ENCODE measurements around the gene GMNN. TPM values are rescaled to one million over a fixed set of nuclear protein-coding genes. Genes with fewer than 3 reads are reported as not detected.

The GMNN gene
- total and polyA plus RNA-seq, 2 experiments from 2014 or later = 88.2 to 202 TPM

DNA sequence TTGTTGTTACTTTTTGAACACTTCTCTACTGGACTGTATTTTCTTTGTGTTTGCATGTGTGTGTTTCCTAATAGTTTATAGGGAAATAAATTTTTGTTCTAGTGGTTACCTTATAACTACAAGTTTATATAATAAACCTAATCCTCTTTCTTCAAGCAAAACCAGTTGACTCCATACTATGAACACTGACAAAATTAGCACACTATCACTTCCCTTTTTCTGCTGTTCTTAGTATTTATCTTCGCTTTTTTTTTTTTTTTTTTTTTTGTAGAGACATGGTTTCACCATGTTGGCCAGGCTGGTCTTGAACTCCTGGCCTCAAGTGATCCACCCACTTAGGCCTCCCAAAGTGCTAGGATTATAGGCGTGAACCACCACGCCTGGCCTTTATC lies 30.8 kb upstream of the GMNN start:
- no peak overlapping the region for H3K4me3 Mint-ChIP-seq

More for the DNA sequence above, 30.8 kb upstream of the GMNN start:
- no peaks in the 10 kb centered on the region for H3F3A ChIP-seq (replicated peaks; ENCODE audit: low read depth)
- H3K27ac Mint-ChIP-seq = no peak overlapping the region
- no peaks in the 10 kb centered on the region for H3K27me3 ChIP-seq (ENCODE audit: insufficient read depth)
- no peaks in the 10 kb centered on the region for H3K36me3 ChIP-seq (ENCODE audit: insufficient read depth)
- H3K36me3 Mint-ChIP-seq (ENCODE audit: low read depth) = no peaks in the 10 kb centered on the region
- TF ChIP-seq STAT1 (IDR thresholded peaks at IDR 0.05; ENCODE audit: unreplicated experiment) = no peak
- no peak for TF ChIP-seq ZNF331 (CRISPR knock-in tag; IDR thresholded peaks at IDR 0.05; ENCODE audit: low read depth)
- no peak for TF ChIP-seq REST (IDR thresholded peaks at IDR 0.05; ENCODE audit: unreplicated experiment)
- TF ChIP-seq NANOG (IDR thresholded peaks at IDR 0.05; ENCODE audit: borderline replicate concordance) = no peak
- TF ChIP-seq, protein P1, sequence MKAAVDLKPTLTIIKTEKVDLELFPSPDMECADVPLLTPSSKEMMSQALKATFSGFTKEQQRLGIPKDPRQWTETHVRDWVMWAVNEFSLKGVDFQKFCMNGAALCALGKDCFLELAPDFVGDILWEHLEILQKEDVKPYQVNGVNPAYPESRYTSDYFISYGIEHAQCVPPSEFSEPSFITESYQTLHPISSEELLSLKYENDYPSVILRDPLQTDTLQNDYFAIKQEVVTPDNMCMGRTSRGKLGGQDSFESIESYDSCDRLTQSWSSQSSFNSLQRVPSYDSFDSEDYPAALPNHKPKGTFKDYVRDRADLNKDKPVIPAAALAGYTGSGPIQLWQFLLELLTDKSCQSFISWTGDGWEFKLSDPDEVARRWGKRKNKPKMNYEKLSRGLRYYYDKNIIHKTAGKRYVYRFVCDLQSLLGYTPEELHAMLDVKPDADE (IDR thresholded peaks at IDR 0.05) = no peak
- no peak for TF ChIP-seq EZH2phosphoT487 (IDR thresholded peaks at IDR 0.05; ENCODE audit: unreplicated experiment)
- TF ChIP-seq, protein P2, sequence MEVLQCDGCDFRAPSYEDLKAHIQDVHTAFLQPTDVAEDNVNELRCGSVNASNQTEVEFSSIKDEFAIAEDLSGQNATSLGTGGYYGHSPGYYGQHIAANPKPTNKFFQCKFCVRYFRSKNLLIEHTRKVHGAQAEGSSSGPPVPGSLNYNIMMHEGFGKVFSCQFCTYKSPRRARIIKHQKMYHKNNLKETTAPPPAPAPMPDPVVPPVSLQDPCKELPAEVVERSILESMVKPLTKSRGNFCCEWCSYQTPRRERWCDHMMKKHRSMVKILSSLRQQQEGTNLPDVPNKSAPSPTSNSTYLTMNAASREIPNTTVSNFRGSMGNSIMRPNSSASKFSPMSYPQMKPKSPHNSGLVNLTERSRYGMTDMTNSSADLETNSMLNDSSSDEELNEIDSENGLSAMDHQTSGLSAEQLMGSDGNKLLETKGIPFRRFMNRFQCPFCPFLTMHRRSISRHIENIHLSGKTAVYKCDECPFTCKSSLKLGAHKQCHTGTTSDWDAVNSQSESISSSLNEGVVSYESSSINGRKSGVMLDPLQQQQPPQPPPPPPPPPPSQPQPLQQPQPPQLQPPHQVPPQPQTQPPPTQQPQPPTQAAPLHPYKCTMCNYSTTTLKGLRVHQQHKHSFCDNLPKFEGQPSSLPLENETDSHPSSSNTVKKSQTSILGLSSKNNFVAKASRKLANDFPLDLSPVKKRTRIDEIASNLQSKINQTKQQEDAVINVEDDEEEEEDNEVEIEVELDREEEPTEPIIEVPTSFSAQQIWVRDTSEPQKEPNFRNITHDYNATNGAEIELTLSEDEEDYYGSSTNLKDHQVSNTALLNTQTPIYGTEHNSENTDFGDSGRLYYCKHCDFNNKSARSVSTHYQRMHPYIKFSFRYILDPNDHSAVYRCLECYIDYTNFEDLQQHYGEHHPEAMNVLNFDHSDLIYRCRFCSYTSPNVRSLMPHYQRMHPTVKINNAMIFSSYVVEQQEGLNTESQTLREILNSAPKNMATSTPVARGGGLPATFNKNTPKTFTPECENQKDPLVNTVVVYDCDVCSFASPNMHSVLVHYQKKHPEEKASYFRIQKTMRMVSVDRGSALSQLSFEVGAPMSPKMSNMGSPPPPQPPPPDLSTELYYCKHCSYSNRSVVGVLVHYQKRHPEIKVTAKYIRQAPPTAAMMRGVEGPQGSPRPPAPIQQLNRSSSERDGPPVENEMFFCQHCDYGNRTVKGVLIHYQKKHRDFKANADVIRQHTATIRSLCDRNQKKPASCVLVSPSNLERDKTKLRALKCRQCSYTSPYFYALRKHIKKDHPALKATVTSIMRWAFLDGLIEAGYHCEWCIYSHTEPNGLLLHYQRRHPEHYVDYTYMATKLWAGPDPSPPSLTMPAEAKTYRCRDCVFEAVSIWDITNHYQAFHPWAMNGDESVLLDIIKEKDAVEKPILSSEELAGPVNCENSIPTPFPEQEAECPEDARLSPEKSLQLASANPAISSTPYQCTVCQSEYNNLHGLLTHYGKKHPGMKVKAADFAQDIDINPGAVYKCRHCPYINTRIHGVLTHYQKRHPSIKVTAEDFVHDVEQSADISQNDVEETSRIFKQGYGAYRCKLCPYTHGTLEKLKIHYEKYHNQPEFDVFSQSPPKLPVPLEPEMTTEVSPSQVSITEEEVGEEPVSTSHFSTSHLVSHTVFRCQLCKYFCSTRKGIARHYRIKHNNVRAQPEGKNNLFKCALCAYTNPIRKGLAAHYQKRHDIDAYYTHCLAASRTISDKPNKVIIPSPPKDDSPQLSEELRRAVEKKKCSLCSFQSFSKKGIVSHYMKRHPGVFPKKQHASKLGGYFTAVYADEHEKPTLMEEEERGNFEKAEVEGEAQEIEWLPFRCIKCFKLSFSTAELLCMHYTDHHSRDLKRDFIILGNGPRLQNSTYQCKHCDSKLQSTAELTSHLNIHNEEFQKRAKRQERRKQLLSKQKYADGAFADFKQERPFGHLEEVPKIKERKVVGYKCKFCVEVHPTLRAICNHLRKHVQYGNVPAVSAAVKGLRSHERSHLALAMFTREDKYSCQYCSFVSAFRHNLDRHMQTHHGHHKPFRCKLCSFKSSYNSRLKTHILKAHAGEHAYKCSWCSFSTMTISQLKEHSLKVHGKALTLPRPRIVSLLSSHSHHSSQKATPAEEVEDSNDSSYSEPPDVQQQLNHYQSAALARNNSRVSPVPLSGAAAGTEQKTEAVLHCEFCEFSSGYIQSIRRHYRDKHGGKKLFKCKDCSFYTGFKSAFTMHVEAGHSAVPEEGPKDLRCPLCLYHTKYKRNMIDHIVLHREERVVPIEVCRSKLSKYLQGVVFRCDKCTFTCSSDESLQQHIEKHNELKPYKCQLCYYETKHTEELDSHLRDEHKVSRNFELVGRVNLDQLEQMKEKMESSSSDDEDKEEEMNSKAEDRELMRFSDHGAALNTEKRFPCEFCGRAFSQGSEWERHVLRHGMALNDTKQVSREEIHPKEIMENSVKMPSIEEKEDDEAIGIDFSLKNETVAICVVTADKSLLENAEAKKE (CRISPR knock-in tag; IDR thresholded peaks at IDR 0.05) = no peak
- TF ChIP-seq ZNF114 (CRISPR knock-in tag; IDR thresholded peaks at IDR 0.05) = no peak
- TF ChIP-seq CREB1 (CRISPR knock-in tag; IDR thresholded peaks at IDR 0.05; ENCODE audit: low read depth) = no peak
- no peak for TF ChIP-seq JUNB (IDR thresholded peaks at IDR 0.05; ENCODE audit: unreplicated experiment)
- TF ChIP-seq CTCF (conservative IDR thresholded peaks at IDR 0.05; ENCODE audit: low read depth in 2 of 2) = no peak
- no peak for TF ChIP-seq POLR2AphosphoS5 (IDR thresholded peaks at IDR 0.05; ENCODE audit: low read depth)
- no peak for TF ChIP-seq EZH2 (IDR thresholded peaks at IDR 0.05; ENCODE audit: low read depth, unreplicated experiment)
- H2AFZ ChIP-seq = no peak overlapping the region; the same call in 1 of the 2 replicates
- no peaks in the 10 kb centered on the region for H3K9me3 Mint-ChIP-seq
- H3K79me2 ChIP-seq (replicated peaks; ENCODE audit: insufficient read depth) = no peaks in the 10 kb centered on the region
- ATAC-seq (no peak), DNase-seq (ENCODE audit: low spot score) (no peak)
- H3K27ac ChIP-seq (ENCODE audit: low read depth) = no peak overlapping the region
- peaks cover 8% of the 10 kb centered on the region; the same call in 1 of the 2 replicates for H3K9me2 ChIP-seq (ENCODE audit: insufficient read depth)
- no peaks in the 10 kb centered on the region for H3K27me3 Mint-ChIP-seq (ENCODE audit: insufficient read depth, low read depth, poor library complexity)
- H4K20me1 ChIP-seq (replicated peaks; ENCODE audit: insufficient read depth) = no peaks in the 10 kb centered on the region
- H3K4me1 ChIP-seq (ENCODE audit: insufficient read depth) = no peaks in the 10 kb centered on the region
- H3K4me3 ChIP-seq = no peak overlapping the region
- no peak overlapping the region for H3K4me2 ChIP-seq
- no peaks in the 10 kb centered on the region for H3K4me1 Mint-ChIP-seq
